Astrocyte of the cerebellum (primary cell): ENCODE results near the gene SRRM5.
A peak's percentile ranks its signal among the peaks of the same experiment; 100 is the strongest.

Experiments used
- DNase-seq: peaks from one replicate; pipeline ENCODE4 v3.0.0-alpha.2; 2011; ENCODE audit warnings: low read depth
- H3K4me3 ChIP-seq: 2 replicates; pipeline ENCODE4 v1.5.1; 2011; ENCODE audit warnings: mild to moderate bottlenecking, low read depth, low read length, moderate library complexity
- CTCF ChIP-seq: IDR thresholded peaks from 2 replicates; pipeline ENCODE4 v1.5.1; 2012; ENCODE audit warnings: low read length, low read depth, moderate library complexity, mild to moderate bottlenecking; ENCODE audit errors: missing control alignments
- in situ Hi-C: cut with HindIII; loops from 2 replicates; pipeline ENCODE4 v1.10.0; 2017; ENCODE audit warnings: low sequenced_read_pairs

SRRM5 gene

GRCh38 chr19:43652546-43652874 is 40.6 kb downstream of the SRRM5 start:
- DNase-seq, result no peak
- in situ Hi-C loops, result no loop called here
- no peak for TF ChIP-seq CTCF
- H3K4me3 ChIP-seq, result no peak overlapping the region

GRCh38 chr19:43656436-43656835 is 44.5 kb downstream of the SRRM5 start:
- in situ Hi-C loops, result no loop called here
- no peak for TF ChIP-seq CTCF
- H3K4me3 ChIP-seq, result no peak overlapping the region
- DNase-seq, result no peak

- TF ChIP-seq CTCF, result no peak
- in situ Hi-C loops, result no loop called here
- H3K4me3 ChIP-seq, result no peak overlapping the region
- no peak for DNase-seq
Observed at GRCh38 chr19:43658001-43658400, 46.1 kb downstream of the SRRM5 start.

- in situ Hi-C loops, result no loop called here
Observed at GRCh38 chr19:43658494-43658893, 46.6 kb downstream of the SRRM5 start.

GRCh38 chr19:43660301-43660970 is 48.5 kb downstream of the SRRM5 start:
- TF ChIP-seq CTCF, result no peak
- DNase-seq, result no peak
- in situ Hi-C loops, result loop anchor here (10.0 kb wide), 1 partner anchor 64 kb away; no protein-coding TSS in a partner anchor
- no peak overlapping the region for H3K4me3 ChIP-seq

More at GRCh38 chr19:43658494-43658893, 46.6 kb downstream of the SRRM5 start:
- TF ChIP-seq CTCF, result no peak
- DNase-seq, result no peak
- no peak overlapping the region for H3K4me3 ChIP-seq

GRCh38 chr19:43660971-43661360 is 49.1 kb downstream of the SRRM5 start:
- no peak overlapping the region for H3K4me3 ChIP-seq
- in situ Hi-C loops, result loop anchor here (10.0 kb wide), 1 partner anchor 64 kb away; no protein-coding TSS in a partner anchor
- TF ChIP-seq CTCF, result no peak

GRCh38 chr19:43662487-43662886 is 50.6 kb downstream of the SRRM5 start:
- no peak overlapping the region for H3K4me3 ChIP-seq
- peak; percentile 57 for TF ChIP-seq CTCF
- in situ Hi-C loops, result loop anchor here (10.0 kb wide), 1 partner anchor 62 kb away; no protein-coding TSS in a partner anchor
- no peak for DNase-seq

More at GRCh38 chr19:43660971-43661360, 49.1 kb downstream of the SRRM5 start:
- DNase-seq, result no peak
